Epithelial cell of proximal tubule (primary cell): Measurements from ENCODE around the gene WDFY2. TPM values are rescaled to one million over a fixed set of nuclear protein-coding genes. Genes with fewer than 3 reads are reported as not detected.

Experiments used
- DNase-seq: peaks from one replicate; pipeline ENCODE4 v3.0.0-alpha.2; 2011; ENCODE audit warnings: low read depth
- H3K4me3 ChIP-seq: 2 replicates; pipeline ENCODE4 v1.5.1; 2011; ENCODE audit warnings: low read depth, mild to moderate bottlenecking, low read length
- total RNA-seq: library from RNA; depleted of rRNA; stranded (reverse); fragments of >200 nt; gene quantifications from 2 replicates; pipeline ENCODE4 v1.2.3, GENCODE V29; 2015
- TF ChIP-seq, protein P1 (sequence below): conservative IDR thresholded peaks from 2 replicates; pipeline ENCODE4 v1.5.1; 2012; ENCODE audit warnings: low read depth, mild to moderate bottlenecking, low read length

Gene WDFY2
- total RNA-seq, 1 donor from 2014 or later = 5.1 TPM

DNA sequence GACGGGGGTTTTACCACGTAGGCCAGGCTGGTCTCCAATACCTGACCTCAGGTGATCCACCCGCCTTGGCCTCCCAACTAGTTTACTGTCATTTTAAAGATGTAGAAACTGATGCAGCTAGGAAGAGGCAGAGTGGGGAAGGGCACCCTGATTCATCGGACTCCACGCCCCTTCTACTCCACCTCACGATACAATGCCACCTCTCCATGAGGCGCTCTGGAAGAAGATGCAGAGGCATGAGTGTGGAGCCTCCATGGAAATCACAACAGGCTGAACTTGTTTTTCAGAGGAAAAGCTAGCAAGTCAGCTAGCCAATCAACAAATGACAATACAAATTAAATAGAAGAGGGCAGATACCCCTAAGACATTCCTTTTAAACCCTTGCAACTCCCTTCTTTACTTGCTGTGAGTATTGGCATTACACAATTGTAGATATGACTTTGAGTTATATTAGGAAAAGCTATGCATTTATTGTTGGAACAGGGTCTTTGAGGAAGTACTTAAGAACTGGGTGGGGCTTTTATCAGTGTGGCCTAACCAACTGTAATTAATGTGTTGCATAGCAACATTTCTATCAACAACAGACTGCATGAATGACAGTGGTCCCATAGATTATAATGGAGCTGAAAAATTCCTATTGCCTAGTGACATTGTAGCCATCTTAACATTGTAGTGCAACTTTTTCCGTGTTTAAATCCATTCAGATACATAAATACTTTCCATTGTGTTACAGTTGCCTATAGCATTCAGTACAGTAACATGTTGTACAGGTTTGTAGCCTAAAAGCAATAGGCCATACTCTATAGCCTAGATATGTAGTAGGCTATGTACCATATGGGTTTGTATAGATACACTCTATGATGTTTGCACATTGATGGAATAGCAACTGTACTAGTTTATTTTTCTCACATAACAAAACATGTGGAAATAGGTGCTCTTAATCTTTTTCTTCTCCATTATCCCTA, 17.6 kb downstream of the WDFY2 start:
- DNase-seq = no peak
- TF ChIP-seq, protein P1, sequence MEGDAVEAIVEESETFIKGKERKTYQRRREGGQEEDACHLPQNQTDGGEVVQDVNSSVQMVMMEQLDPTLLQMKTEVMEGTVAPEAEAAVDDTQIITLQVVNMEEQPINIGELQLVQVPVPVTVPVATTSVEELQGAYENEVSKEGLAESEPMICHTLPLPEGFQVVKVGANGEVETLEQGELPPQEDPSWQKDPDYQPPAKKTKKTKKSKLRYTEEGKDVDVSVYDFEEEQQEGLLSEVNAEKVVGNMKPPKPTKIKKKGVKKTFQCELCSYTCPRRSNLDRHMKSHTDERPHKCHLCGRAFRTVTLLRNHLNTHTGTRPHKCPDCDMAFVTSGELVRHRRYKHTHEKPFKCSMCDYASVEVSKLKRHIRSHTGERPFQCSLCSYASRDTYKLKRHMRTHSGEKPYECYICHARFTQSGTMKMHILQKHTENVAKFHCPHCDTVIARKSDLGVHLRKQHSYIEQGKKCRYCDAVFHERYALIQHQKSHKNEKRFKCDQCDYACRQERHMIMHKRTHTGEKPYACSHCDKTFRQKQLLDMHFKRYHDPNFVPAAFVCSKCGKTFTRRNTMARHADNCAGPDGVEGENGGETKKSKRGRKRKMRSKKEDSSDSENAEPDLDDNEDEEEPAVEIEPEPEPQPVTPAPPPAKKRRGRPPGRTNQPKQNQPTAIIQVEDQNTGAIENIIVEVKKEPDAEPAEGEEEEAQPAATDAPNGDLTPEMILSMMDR = no peak
- no peak overlapping the region for H3K4me3 ChIP-seq

DNA sequence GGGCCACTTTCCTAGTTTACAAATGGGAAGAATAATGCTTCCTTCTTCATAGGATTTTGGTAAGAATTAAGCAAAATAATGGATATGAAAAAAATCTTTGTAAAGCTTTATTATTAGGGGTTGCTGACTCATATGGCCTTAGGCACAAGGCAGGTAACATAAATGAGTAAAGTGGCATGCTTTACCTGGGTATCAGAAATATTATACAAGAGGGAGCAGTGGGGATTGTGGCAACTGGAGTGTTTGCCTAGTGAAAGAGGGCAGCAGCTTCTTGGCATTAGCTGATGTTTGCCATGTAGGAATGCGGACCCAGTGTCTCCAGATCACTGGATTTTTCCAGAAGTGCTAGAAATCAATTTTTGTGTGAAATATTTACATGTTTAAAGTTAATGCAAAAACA, 19.5 kb downstream of the WDFY2 start:
- no peak for DNase-seq

DNA sequence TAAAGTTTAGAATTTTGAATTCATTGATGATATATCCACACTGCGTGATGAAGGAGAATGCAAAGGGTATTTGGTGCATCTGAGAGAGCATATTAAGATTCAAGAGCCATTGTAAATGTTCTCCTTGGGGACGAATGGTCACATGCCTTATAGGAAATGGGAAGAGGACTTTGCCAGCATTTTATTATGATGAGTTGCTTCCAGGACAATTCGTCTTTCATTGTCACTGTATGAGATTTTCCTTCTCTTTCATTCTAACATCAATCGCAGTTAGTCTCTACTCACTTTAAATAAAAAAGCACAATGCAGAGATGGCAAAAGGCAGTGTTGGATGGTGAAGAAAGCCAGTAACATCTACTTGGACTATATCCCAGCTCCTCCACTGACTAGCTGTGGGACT, 21.4 kb downstream of the WDFY2 start:
- no peak overlapping the region for H3K4me3 ChIP-seq
- no peak for DNase-seq
- TF ChIP-seq, protein P1 = no peak

More for the DNA sequence above, 19.5 kb downstream of the WDFY2 start:
- TF ChIP-seq, protein P1 = no peak
- no peak overlapping the region for H3K4me3 ChIP-seq

DNA sequence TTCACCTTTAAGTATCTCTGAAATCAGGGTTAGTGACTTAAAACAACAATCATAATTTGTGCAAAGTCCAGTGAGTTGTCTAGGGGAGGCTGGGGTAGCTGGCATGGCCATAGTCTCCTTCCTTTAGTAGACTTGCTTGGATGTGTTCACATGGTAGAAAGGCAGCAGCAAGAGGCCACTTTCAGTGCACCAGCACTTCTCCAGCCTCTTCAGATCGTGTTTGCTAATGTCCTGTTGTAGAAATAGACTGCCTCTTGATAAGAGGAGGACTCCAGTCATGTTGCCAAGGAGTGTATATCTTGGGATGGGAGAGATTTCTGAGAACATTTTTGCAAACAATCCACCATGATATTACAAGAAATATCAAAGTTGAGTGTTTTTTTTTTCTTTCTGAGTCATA, 22.9 kb downstream of the WDFY2 start:
- H3K4me3 ChIP-seq = no peak overlapping the region
- DNase-seq = no peak
- TF ChIP-seq, protein P1 = no peak

DNA sequence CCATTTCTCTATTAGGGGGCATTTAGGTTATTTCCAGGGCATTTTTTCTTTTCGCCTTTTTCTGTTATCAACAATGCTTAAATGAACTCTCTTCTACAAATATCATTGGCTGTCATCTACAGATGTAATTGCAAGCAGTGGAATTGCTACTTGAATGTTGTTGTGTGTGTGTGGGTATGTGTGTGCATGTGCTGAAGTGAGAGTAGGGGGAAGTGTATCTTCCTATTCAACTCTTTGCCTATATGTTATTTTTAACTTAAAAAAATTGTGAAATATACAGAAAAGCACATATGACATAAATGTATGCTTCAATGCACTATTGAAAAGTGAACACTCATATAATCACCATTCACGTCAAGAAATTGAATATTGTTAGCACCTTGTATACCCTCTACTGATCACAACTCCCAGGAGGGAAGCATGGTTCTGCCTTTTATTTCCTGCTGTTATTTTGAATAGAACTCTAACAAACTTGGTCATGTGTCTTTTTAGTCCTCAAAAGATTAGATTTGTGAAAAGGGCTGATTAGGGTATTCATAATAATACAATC, 24.7 kb downstream of the WDFY2 start:
- no peak for DNase-seq
- H3K4me3 ChIP-seq = no peak overlapping the region
- TF ChIP-seq, protein P1 = no peak

DNA sequence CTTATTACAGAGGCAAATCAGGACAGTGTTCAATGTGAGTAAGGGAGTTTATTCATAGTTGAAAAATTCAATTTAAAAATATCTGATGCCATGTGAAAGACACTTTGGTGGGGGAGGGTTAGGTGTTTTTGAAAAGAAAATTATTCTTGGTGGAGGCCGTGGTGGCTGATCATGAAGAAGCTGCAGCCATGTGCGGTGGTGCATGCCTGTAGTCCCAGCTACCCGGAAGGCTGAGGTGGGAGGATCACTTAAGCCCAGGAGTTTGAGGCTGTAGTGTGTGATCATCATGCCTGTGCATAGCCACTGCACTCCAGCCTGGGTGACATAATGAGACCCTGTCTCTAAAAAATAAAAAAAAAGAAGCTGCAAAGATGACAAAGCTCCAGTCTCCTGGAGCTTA, 28.6 kb downstream of the WDFY2 start:
- TF ChIP-seq, protein P1 = no peak
- H3K4me3 ChIP-seq = no peak overlapping the region
- DNase-seq = no peak
